Stimulated activated CD8-positive, alpha-beta memory T cell treated with anti-CD3 and anti-CD28 coated beads, Interleukin-15, amount 100 ng/mL, for 4 hours (primary cell): ENCODE measurements around the gene DLG2.
"Not testable (repeated sequence)": the region's sequence is repeated elsewhere in the genome, so short reads cannot be mapped to it uniquely, and the experiment has no call there.

Experiments used
- DNase-seq, 2 donors: peaks; one replicate each; pipeline ENCODE4 v3.0.0-alpha.2; 2020; ENCODE audit warnings: low read depth in 2 of 2

The DLG2 gene

GRCh38 chr11:83791557-83791956, 1835.6 kb downstream of the DLG2 start:
- DNase-seq, result no peak

GRCh38 chr11:83785942-83786341, 1841.2 kb downstream of the DLG2 start:
- no peak for DNase-seq

- no peak for DNase-seq
These were observed 1842.7 kb downstream of the DLG2 start for GRCh38 chr11:83784419-83784818.

GRCh38 chr11:83782329-83782728, 1844.8 kb downstream of the DLG2 start:
- no peak for DNase-seq

DNA sequence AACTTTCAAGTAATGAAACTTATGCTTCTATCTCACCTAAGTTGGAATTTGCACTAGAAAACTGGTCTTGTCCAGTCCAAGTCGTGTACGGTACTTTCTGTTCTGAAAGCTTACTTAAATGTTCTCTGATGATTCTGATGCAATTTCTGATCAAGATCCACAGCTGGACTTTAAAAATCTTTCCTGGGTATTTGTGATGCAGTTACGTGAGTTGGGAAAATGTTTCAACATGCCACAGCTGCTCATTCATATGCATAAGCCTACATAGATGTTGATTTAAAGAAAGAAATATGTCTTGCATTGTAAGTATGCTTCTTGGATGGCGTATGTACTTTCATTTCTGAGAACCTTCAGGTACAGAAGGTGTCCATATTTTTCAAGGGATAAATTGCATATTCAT, 1847.3 kb downstream of the DLG2 start:
- no peak for DNase-seq

DNA sequence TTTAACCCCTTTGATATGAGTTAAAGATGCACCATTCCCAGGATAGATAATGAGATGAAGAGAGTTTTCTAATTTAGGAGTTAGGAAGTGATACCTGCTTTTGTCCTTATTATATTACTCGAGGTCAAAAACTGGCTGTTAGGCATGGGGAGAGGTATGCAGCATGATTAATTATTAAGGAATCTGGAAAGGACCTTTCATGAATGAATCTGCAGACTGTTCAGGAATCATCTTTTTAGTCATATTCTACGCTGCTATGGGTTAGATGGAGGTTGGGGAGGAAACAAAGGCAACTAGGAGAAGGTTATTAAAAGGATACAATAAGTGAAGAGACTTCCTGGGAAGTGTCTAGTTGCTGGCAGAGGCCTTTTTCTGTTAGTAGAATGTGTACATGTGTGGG, 1848.5 kb downstream of the DLG2 start:
- DNase-seq, result no peak

- no peak for DNase-seq
These were observed 1852.9 kb downstream of the DLG2 start for GRCh38 chr11:83773950-83774880.

DNA sequence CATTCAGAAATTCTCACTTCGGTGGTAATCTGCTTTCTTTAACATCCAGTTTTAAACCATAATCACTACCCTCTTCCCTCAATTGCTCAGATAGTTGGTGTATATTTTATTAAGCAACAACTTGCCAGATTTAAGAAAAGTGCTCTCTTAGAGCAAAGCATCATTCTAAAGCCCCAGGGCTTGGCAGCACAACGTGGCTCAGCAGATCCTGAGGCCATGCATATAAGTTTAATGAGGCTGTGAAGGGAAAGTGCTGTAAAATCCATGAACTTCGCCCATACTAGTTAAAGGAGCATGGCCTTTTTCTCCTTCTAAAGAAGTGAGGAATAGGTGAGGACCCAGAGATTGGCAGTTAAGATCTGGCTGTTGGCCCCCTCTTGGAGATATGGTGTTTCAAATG, 1858.7 kb downstream of the DLG2 start:
- no peak for DNase-seq

DNA sequence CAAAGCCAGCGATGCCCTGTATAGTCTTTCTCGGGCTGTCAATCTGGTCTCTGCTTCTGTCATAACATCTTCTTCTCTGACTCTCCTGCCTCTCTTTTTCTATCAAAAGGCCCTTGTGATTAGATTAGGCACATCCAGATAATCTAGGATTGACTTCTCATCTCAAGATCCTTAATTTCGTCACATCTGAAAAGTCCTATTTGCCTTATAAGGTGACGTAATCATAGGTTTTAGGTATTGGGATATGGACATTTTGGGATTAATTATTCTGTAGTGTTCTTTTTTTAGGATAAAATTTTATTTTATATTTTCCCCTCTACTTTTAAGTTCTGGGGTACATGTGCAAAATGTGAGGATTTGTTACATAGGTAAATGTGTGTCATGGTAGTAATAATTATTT, 1860.2 kb downstream of the DLG2 start:
- DNase-seq, result no peak

DNA sequence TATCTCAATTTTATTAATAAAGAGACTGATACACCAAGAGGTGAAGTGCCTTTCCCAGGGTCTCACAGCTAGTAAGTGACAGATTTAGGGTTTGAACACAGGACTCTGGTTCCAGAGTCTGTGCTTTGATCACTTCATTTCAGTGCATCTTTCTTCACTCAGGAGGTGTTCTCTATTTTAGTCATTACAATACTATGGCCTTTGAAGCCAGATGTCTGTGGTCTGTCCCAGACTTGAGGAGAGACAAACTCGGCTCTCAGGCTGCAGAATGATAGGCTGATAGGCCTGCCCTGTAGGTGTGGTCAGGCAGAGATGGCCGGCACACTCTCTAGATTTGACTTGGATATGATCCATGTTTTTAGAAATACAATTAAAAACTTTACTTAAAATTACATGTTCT, 1862.5 kb downstream of the DLG2 start:
- no peak for DNase-seq

DNA sequence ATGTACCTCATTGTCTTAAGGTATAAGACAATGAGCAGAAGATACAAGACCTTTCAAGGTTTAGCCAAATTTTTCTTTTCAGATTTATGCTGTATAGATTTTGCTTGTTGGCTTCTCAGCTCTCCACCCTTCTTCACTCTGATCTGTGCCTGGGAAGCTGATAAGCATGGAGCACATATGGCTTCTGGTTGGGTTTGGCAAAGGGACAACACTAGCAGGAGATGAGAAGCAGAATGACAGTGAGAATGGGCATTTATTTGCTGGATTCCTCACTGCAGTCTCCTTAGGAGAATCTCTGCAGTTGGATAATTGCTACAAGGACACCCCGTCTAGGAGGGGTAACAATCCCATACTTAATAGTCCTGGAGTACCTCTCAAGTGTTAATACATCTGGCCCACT, 1866.2 kb downstream of the DLG2 start:
- DNase-seq, result no peak

- DNase-seq, result no peak
These were observed 1868.0 kb downstream of the DLG2 start for GRCh38 chr11:83759148-83759547.

DNA sequence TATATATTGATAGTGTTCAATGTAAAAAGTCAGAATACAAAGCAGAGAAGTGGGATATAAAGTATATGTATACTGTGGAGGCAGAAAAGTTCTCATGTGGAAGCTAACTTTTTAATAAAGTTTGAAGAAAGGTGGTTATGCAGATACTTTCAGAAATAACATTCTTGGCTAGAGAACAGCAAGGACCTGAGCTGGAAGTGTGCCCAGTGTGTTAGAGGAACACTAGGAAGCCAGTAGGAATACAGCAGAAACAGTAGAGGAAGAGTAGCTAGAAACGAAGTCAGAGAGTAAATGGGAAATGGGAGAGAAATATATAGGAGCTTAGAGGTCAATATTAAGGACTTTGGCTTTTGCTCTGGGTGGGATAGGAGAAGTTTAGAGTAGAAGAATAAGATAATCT, 1876.1 kb downstream of the DLG2 start:
- no peak for DNase-seq

GRCh38 chr11:83746921-83747585, 1880.1 kb downstream of the DLG2 start:
- no peak for DNase-seq

DNA sequence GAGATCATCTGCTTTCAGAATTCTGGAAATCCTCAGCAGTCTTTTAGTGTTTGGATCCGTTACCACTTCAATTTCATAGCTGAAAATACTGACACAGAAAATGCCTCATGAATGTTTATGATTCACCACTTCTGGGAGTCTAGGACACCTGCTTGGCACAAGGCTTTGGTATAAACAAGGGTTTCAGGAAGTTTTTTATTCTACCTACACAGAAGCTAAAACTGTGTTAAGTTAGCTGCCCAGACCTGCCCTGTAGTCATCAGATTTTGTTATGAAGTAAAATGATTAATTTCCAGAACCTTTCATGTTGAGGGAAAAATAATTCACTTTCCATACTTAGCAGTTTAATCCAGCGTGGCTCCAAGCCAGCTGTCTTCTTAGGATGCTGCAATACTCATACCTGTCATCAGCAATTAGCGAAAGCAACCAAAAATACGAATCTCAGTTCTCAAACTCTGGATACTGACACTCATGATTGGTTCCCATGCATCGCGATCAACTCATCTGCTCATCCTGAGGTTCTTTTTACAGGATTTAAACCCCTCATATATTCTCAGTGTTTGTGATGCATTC, 1882.4 kb downstream of the DLG2 start:
- no peak for DNase-seq

DNA sequence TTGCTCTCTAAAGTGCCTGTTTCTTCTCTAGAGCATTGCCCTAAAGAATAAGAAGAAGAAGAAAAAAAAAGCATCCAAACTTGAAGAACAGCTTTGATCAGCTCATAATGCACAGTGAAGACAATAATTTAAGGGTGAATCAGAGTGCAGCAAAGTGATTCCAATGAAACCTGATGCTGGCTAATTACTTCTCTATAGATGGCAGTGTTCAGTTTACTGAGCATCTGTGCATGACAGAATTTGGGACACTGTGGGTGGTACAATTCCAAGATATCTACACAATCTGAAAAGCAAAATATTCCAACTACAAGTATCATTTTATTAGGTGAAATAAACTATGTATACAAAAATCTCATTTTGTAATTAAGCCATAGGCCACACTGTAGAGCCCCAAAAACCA, 1890.5 kb downstream of the DLG2 start:
- no peak for DNase-seq

DNA sequence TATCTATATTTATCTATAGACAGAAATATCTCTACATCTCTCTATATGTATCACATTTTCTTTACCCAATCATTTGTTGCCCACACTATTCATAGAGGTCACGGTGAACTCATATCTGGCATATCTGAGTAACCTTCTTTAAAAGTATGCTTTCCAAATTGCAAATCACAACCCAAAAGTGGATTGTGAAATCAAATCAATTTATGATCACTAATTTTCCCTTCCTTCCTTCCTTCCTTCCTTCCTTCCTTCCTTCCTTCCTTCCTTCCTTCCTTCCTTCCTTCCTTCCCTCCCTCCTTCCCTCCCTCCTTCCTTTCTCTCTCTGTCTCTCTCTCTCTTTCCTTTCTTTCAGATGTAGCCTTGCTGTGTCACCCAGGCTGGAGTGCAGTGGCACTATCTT, 1893.0 kb downstream of the DLG2 start:
- DNase-seq, result no peak

GRCh38 chr11:83731288-83731687, 1895.9 kb downstream of the DLG2 start:
- not testable (repeated sequence) for DNase-seq

- DNase-seq, result no peak
These were observed 1898.9 kb downstream of the DLG2 start for GRCh38 chr11:83728281-83728680.

DNA sequence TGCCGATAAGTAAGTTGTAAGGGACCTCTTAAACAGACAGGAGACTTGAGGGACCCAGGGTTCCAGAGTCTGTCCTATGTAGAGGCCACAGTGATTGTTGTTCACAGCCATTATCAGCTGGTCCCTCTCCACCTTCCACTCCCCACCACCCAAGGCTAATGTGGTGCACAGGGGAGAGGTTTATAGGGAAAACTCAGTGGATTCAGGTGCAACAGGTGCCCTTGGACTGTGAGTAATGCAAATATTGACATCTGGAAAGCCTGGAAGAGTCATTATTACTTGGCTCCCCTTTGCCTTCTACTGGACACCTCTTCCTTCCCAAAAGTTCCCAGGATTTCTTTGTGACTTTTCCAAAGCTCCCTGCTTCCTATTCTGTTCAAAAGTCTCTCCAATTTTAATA, 1899.9 kb downstream of the DLG2 start:
- no peak for DNase-seq

- DNase-seq, result no peak
These were observed 1900.8 kb downstream of the DLG2 start for GRCh38 chr11:83726316-83726715.

DNA sequence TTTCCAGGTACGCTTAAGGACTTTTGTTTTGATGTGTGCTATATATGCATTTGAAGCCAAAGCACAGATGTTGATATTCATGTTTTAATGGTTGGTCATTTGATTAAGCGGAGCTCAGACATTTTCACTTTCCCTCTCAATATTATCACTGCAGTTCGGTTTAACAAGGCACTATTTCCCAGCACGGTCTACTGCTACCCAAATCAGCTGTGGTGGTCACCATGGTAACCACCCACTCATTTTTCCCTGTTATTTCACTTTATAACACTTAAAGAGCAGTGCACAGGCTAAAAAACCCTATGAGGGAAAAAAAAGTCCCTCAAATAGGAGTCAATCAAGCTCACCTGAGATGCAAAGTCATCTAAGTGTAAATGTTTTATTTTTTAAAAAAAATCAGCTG, 1901.4 kb downstream of the DLG2 start:
- no peak for DNase-seq

- DNase-seq, result no peak
These were observed 1901.9 kb downstream of the DLG2 start for GRCh38 chr11:83725269-83725560.
